ENCODE results near the gene HHEX.
"Not testable (repeated sequence)": the region's sequence is repeated elsewhere in the genome, so short reads cannot be mapped to it uniquely, and the experiment has no call there.

The HHEX gene

DNA sequence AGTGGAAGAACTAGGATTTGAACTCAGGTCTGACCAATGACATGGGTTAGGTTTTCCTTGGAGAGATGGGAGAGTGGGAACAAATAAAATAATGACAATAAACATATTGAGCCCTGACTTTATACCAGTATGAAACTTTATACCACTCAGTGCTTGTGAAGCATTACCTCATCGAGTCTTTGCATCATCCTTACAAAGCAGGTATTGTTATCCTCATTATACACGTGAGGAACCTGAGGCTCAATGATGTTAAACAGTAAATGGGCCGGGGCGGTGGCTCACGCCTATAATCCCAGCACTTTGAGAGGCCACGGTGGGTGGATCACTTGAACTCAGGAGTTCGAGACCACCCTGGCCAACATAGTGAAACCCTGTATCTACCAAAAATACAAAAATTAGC lies 47.7 kb downstream of the HHEX start:
- no peak for DNase-seq

DNA sequence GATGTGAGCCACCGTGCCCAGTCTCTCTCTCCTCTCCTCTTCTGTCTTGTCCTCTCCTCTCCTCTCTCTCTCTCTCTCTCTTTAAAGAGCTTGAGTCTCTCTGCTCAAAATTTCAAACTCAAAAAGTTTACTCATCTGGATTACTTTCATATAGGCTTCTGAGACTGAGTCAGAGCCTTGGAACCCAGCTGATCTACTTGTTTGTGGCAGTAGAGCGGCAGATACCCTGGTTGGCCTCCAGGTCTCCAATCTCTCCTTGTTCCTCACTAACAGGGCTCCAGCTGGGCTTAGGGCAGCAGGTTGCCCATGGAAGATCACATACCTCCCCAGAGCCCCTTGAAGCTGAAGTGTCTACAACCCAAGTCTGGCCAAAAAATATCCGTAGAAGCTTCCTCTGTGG lies 51.0 kb downstream of the HHEX start:
- no peak for DNase-seq

DNA sequence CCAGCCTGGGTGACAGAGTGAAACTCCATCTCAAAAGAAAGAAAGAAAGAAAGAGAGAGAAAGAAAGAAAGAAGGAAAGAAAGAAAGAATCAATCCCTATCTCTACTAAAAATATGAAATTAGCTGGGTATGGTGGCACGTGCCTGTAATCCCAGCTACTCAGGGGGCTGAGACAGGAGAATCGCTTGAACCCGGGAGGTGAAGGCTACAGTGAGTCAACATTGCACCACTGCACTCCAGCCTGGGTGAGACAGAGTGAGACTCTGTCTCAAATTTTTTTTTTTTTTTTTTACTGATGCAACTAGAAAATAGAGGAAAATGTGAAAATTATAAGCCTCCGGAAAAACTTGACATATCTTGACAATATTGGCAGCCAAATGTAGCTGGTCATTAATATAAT lies 52.0 kb downstream of the HHEX start:
- not testable (repeated sequence) for DNase-seq

GRCh38 chr10:92742331-92743228 lies 52.8 kb downstream of the HHEX start:
- DNase-seq = no peak
